GM12878 (cell line): ENCODE results near the gene F12. TPM values are rescaled to one million over a fixed set of nuclear protein-coding genes. Genes with fewer than 3 reads are reported as not detected.
A peak's percentile ranks its signal among the peaks of the same experiment; 100 is the strongest.

Experiments used
- ATAC-seq: fragments of 200-7000 bp; cut with Tn5 transposase; 3 replicates; pipeline ENCODE4 v1.9.1; 2020; ENCODE audit warnings: mild to moderate bottlenecking, moderate library complexity
- BruUV-seq: library from RNA; stranded (reverse); fragments of 400-500 nt; replicated peaks from 2 replicates; lab custom pipeline; 2021; lab: Mats Ljungman, UMichigan
- CTCF ChIA-PET: fragments of 300-600 bp; sonication (Branson Sonifier 250); formaldehyde crosslinking; extraction: SDS; loops from one replicate; lab custom pipeline; 2021; ENCODE audit warnings: inconsistent platforms; lab: Yijun Ruan, JAX
- POLR2A ChIA-PET: fragments of 350-600 bp; formaldehyde crosslinking; extraction: SDS; loops from one replicate; lab custom pipeline; 2021; ENCODE audit warnings: inconsistent platforms; lab: Charles Lee
- RAD21 ChIA-PET: fragments of 300-600 bp; sonication (Branson Sonifier 250); formaldehyde crosslinking; loops from one replicate; lab custom pipeline; 2023; ENCODE audit warnings: antibody characterized with exemption; ENCODE audit not compliant: unreplicated experiment; lab: Charles Lee
- SMC1A ChIA-PET: fragments of 300-600 bp; sonication (Branson Sonifier 250); formaldehyde crosslinking; loops from one replicate; lab custom pipeline; 2023; ENCODE audit not compliant: unreplicated experiment, uncharacterized antibody; lab: Charles Lee
- DNase-seq: peaks from one replicate; pipeline ENCODE4 v3.0.0-alpha.2; 2011; ENCODE audit warnings: low read depth, low spot score
- FAIRE-seq: peaks from 3 replicates; lab custom pipeline; 2011; peaks lifted over from hg19 to GRCh38; lab: Jason Lieb, UNC
- H2AFZ ChIP-seq: 2 replicates; pipeline ENCODE4 v1.6.0; 2011; ENCODE audit warnings: low read depth, low read length, control low read depth; ENCODE audit not compliant: control insufficient read depth
- H3K27ac ChIP-seq: 2 replicates; pipeline ENCODE4 v1.5.1; 2011; ENCODE audit warnings: control low read depth; ENCODE audit not compliant: control insufficient read depth, insufficient read depth
- H3K27me3 ChIP-seq, 2 experiments: replicated peaks in 1 of 2; 2 replicates each; pipeline versions ENCODE4 v1.6.0 to v1.6.1; 2011; ENCODE audit warnings: low read length in 1 of 2; ENCODE audit not compliant: control insufficient read depth in 2 of 2, insufficient read depth in 2 of 2
- H3K36me3 ChIP-seq, 2 experiments: 2 replicates each; pipeline ENCODE4 v1.5.1; 2011; ENCODE audit warnings: low read length in 1 of 2; ENCODE audit not compliant: control insufficient read depth in 2 of 2, insufficient read depth in 2 of 2
- H3K4me1 ChIP-seq: 2 replicates; pipeline ENCODE4 v1.6.1; 2011; ENCODE audit warnings: mild to moderate bottlenecking, low read length, moderate library complexity, mixed read lengths; ENCODE audit not compliant: control insufficient read depth, insufficient read depth
- H3K4me2 ChIP-seq: 2 replicates; pipeline ENCODE4 v1.6.0; 2011; ENCODE audit warnings: control low read depth; ENCODE audit not compliant: control insufficient read depth, insufficient read depth
- H3K4me3 ChIP-seq: fragments of 200-600 bp; sonication (generic); 2 replicates; pipeline ENCODE4 v1.5.1; 2016
- H3K79me2 ChIP-seq: 2 replicates; pipeline ENCODE4 v1.6.0; 2011; ENCODE audit warnings: low read length; ENCODE audit not compliant: control insufficient read depth, insufficient read depth
- H3K9ac ChIP-seq: 2 replicates; pipeline ENCODE4 v1.8.0; 2011; ENCODE audit warnings: low read length, control low read depth, mixed read lengths; ENCODE audit not compliant: control insufficient read depth, insufficient read depth
- H3K9me3 ChIP-seq: replicated peaks from 3 replicates; pipeline ENCODE4 v1.5.1; 2011; ENCODE audit warnings: mild to moderate bottlenecking, low read length; ENCODE audit not compliant: control insufficient read depth, insufficient read depth
- H4K20me1 ChIP-seq: 2 replicates; pipeline ENCODE4 v1.6.0; 2011; ENCODE audit not compliant: control insufficient read depth, insufficient read depth
- IKZF1 ChIP-seq: fragments of 450-650 bp; conservative IDR thresholded peaks from 2 replicates; pipeline ENCODE4 v1.6.1; 2017; ENCODE audit warnings: antibody characterized with exemption, mild to moderate bottlenecking
- MXI1 ChIP-seq: fragments of 150-350 bp; IDR thresholded peaks from 2 replicates; pipeline ENCODE4 v1.6.1; 2011; ENCODE audit warnings: low read depth, mild to moderate bottlenecking, inconsistent platforms, low read length, improper control_type of control experiment
- NFXL1 ChIP-seq: fragments of 450-650 bp; IDR thresholded peaks from 2 replicates; pipeline ENCODE4 v1.6.1; 2017; ENCODE audit warnings: antibody characterized with exemption, mild to moderate bottlenecking, borderline replicate concordance
- SIN3A ChIP-seq: IDR thresholded peaks from 2 replicates; pipeline ENCODE4 v1.6.1; 2012; ENCODE audit warnings: low read depth, low read length, improper control_type of control experiment
- WGBS: methylation state at CpG from one replicate; pipeline ENCODE4 v1.1.6; 2016; ENCODE audit warnings: low lambda C conversion rate; ENCODE audit not compliant: insufficient replicate concordance, insufficient coverage; ENCODE audit errors: missing lambda C conversion rate; 5-methylcytosine and 5-hydroxymethylcytosine counted together
- in situ Hi-C: fragments of 300-500 bp; cut with MboI; formaldehyde crosslinking; loops from 9 replicates; pipeline ENCODE4 v1.14.3; 2018; ENCODE audit warnings: mixed read lengths
- intact Hi-C: fragments of 100-400 bp; cut with micrococcal nuclease; formaldehyde crosslinking; loops from one replicate; pipeline ENCODE4 v1.14.2; 2022; ENCODE audit not compliant: unreplicated experiment
- polyA plus RNA-seq, 11 experiments: library from polyadenylated mRNA; depleted of rRNA in 4 of 11; unstranded in 6 of 11; stranded (reverse) in 5 of 11; fragments of >200 nt; fragmentation: Nextera tagmentation in 4 of 11; fragmentation: Illumina TruSeq in 1 of 11; extraction: Ambion mirVana in 4 of 11; extraction: Trizol in 1 of 11; gene quantifications; 1 replicate in 1 of 11; 2 replicates in 10 of 11; pipeline versions ENCODE4 v1.2.1 to v1.2.3, GENCODE V29; 2011 to 2016; ENCODE audit warnings: inconsistent platforms in 2 of 11, missing spikeins in 2 of 11, low read depth in 1 of 11
- total RNA-seq, 4 experiments: library from RNA; depleted of rRNA in 3 of 4; stranded (reverse); fragments of >200 nt in 3 of 4; fragmentation: Illumina TruSeq in 1 of 4; extraction: Trizol in 1 of 4; gene quantifications; 2 replicates each; pipeline versions ENCODE4 v1.2.1 to v1.2.3, GENCODE V29; 2013 to 2021
- TF ChIP-seq, protein P1 (sequence below): IDR thresholded peaks from 2 replicates; pipeline ENCODE4 v1.6.1; 2011; ENCODE audit warnings: borderline replicate concordance, low read depth, mild to moderate bottlenecking, moderate library complexity, mixed read lengths, low read length; ENCODE audit not compliant: insufficient read depth; ENCODE audit errors: extremely low read length
- TF ChIP-seq, protein P2 (sequence below): fragments of 450-650 bp; conservative IDR thresholded peaks from 2 replicates; pipeline ENCODE4 v1.6.1; 2017; ENCODE audit warnings: mild to moderate bottlenecking, moderate library complexity
- TF ChIP-seq, protein P3 (sequence below): fragments of 450-650 bp; IDR thresholded peaks from 2 replicates; pipeline ENCODE4 v1.6.1; 2017; ENCODE audit warnings: antibody characterized with exemption, mild to moderate bottlenecking, moderate library complexity
- TF ChIP-seq, protein P4 (sequence below): fragments of 450-650 bp; formaldehyde crosslinking; IDR thresholded peaks from 2 replicates; pipeline ENCODE4 v1.5.0; 2022; ENCODE audit warnings: mild to moderate bottlenecking, missing genetic modification characterization

Gene F12
- total and polyA plus RNA-seq, 10 of the 15 experiments (the other 5 are each of a cell fraction or from before 2014, with no cell fraction given), result 0.25 to 11.3 (median 5.5) TPM

DNA sequence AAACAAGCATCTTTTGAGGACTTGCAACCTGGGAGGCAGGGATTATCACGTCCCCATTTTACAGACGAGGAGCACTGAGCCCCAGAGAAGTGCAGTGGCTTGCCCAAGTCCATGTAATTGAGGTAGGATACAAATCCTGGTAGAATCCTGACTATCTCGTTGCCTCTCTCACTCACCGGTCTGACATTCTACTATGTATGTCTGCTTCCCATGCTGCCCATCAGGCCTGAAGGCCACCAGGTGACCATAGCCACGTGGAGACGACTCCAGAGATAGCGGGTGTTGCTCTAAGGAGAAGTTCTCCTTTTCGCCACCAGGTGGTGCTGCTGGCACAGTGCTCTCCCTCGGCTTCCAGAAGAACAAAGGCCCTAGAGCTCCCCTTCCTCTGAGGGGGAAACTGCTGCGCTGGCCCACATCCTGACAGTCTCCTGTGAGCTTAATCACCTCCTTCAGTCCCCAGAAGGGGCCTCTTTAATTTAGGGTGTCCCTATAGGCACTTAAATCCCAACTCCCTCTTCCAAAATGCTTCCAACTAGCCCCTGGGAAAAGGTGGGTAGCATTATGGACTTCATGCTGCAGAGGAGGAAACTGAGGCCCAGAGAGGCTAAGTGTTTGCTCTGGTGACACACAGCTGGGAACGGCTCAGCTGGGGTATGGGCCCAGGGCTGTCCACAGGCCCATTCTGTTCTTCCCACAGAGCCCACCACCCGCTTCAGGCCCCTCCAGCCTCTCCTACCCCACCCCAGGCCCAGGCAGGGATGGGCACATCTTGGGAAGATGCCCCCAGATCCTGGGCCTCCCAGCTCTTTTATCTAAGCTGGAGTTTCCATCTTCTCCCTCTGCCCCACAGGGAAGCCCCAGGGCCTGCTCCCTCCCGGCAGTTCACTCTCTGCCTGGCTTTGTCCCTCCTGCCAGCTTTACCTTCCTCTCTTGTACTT lies 18.7 kb downstream of the F12 start:
- POLR2A ChIA-PET, result interaction anchor here (1.0 to 6.0 kb wide), 19 partner anchors 12 to 120 kb away, joined by 3 to 56 read pairs (median 9); partner anchors contain the start of genes GRK6, LMAN2, PDLIM7 and RGS14
- TF ChIP-seq MXI1 (peak; percentile 88), NFXL1 (no peak), SIN3A (peak; percentile 76), IKZF1 (peak; percentile 21; the same call in 1 of the 2 replicates)
- TF ChIP-seq, protein P1, sequence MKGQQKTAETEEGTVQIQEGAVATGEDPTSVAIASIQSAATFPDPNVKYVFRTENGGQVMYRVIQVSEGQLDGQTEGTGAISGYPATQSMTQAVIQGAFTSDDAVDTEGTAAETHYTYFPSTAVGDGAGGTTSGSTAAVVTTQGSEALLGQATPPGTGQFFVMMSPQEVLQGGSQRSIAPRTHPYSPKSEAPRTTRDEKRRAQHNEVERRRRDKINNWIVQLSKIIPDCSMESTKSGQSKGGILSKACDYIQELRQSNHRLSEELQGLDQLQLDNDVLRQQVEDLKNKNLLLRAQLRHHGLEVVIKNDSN, result peak; percentile 55
- TF ChIP-seq, protein P2, sequence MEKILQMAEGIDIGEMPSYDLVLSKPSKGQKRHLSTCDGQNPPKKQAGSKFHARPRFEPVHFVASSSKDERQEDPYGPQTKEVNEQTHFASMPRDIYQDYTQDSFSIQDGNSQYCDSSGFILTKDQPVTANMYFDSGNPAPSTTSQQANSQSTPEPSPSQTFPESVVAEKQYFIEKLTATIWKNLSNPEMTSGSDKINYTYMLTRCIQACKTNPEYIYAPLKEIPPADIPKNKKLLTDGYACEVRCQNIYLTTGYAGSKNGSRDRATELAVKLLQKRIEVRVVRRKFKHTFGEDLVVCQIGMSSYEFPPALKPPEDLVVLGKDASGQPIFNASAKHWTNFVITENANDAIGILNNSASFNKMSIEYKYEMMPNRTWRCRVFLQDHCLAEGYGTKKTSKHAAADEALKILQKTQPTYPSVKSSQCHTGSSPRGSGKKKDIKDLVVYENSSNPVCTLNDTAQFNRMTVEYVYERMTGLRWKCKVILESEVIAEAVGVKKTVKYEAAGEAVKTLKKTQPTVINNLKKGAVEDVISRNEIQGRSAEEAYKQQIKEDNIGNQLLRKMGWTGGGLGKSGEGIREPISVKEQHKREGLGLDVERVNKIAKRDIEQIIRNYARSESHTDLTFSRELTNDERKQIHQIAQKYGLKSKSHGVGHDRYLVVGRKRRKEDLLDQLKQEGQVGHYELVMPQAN, result no peak
- TF ChIP-seq, protein P3, sequence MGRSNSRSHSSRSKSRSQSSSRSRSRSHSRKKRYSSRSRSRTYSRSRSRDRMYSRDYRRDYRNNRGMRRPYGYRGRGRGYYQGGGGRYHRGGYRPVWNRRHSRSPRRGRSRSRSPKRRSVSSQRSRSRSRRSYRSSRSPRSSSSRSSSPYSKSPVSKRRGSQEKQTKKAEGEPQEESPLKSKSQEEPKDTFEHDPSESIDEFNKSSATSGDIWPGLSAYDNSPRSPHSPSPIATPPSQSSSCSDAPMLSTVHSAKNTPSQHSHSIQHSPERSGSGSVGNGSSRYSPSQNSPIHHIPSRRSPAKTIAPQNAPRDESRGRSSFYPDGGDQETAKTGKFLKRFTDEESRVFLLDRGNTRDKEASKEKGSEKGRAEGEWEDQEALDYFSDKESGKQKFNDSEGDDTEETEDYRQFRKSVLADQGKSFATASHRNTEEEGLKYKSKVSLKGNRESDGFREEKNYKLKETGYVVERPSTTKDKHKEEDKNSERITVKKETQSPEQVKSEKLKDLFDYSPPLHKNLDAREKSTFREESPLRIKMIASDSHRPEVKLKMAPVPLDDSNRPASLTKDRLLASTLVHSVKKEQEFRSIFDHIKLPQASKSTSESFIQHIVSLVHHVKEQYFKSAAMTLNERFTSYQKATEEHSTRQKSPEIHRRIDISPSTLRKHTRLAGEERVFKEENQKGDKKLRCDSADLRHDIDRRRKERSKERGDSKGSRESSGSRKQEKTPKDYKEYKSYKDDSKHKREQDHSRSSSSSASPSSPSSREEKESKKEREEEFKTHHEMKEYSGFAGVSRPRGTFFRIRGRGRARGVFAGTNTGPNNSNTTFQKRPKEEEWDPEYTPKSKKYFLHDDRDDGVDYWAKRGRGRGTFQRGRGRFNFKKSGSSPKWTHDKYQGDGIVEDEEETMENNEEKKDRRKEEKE, result no peak
- TF ChIP-seq, protein P4, sequence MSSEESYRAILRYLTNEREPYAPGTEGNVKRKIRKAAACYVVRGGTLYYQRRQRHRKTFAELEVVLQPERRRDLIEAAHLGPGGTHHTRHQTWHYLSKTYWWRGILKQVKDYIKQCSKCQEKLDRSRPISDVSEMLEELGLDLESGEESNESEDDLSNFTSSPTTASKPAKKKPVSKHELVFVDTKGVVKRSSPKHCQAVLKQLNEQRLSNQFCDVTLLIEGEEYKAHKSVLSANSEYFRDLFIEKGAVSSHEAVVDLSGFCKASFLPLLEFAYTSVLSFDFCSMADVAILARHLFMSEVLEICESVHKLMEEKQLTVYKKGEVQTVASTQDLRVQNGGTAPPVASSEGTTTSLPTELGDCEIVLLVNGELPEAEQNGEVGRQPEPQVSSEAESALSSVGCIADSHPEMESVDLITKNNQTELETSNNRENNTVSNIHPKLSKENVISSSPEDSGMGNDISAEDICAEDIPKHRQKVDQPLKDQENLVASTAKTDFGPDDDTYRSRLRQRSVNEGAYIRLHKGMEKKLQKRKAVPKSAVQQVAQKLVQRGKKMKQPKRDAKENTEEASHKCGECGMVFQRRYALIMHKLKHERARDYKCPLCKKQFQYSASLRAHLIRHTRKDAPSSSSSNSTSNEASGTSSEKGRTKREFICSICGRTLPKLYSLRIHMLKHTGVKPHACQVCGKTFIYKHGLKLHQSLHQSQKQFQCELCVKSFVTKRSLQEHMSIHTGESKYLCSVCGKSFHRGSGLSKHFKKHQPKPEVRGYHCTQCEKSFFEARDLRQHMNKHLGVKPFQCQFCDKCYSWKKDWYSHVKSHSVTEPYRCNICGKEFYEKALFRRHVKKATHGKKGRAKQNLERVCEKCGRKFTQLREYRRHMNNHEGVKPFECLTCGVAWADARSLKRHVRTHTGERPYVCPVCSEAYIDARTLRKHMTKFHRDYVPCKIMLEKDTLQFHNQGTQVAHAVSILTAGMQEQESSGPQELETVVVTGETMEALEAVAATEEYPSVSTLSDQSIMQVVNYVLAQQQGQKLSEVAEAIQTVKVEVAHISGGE (CRISPR knock-in tag), result no peak

More for the DNA sequence above, 18.7 kb downstream of the F12 start:
- intact Hi-C loops (loop anchor here (1.0 to 5.0 kb wide), 5 partner anchors 26 to 202 kb away; partner anchors contain the start of gene TMED9), in situ Hi-C loops (loop anchor here (25.0 kb wide), 1 partner anchor 1353 kb away; no protein-coding TSS in a partner anchor)
- Histone ChIP-seq H3K36me3 (no peaks in the 10 kb centered on the region), H4K20me1 (no peaks in the 10 kb centered on the region), H3K27me3 (no peaks in the 10 kb centered on the region), H3K4me2 (peak overlapping the region; percentile 47), H3K79me2 (no peaks in the 10 kb centered on the region), H2AFZ (peak overlapping the region; percentile 44), H3K9ac (peak overlapping the region; percentile 16; the same call in 1 of the 2 replicates), H3K4me1 (peaks cover 26% of the 10 kb centered on the region), H3K9me3 (no peaks in the 10 kb centered on the region), H3K27ac (peak overlapping the region; percentile 67), H3K4me3 (no peak overlapping the region)
- ATAC-seq (peak; percentile 89), FAIRE-seq (peak; percentile 70), DNase-seq (peak; percentile 74)
- ChIA-PET RAD21 (interaction anchor here (0.6 to 6.2 kb wide), 27 partner anchors 12 to 277 kb away, joined by 3 to 120 read pairs (median 9); partner anchors contain the start of genes DOK3, GRK6, LMAN2 and PDLIM7), SMC1A (interaction anchor here (0.6 to 5.2 kb wide), 31 partner anchors 11 to 277 kb away, joined by 3 to 97 read pairs (median 5); partner anchors contain the start of genes LMAN2, MXD3, PDLIM7 and PFN3), CTCF (interaction anchor here (0.7 to 8.4 kb wide), 44 partner anchors 12 to 279 kb away, joined by 3 to 240 read pairs (median 6); partner anchors contain the start of genes DOK3, F12, GRK6 and LMAN2)
- no TSS peak for BruUV-seq
- 26% methylated on average over 13 of the region's 13 CpGs for WGBS
